IMR-90 (cell line): Measurements from ENCODE around the gene SLC34A3. TPM values are rescaled to one million over a fixed set of nuclear protein-coding genes. Genes with fewer than 3 reads are reported as not detected.

Experiments used
- ATAC-seq: fragments of 200-7000 bp; cut with Tn5 transposase; 2 replicates; pipeline ENCODE4 v1.9.1; 2020; ENCODE audit warnings: low read depth, mild to moderate bottlenecking, moderate library complexity
- BruUV-seq: library from RNA; stranded (reverse); fragments of 400-500 nt; replicated peaks from 2 replicates; lab custom pipeline; 2021; lab: Mats Ljungman, UMichigan
- CTCF ChIA-PET: fragments of 300-600 bp; formaldehyde crosslinking; extraction: SDS; loops from one replicate; lab custom pipeline; 2021; ENCODE audit warnings: antibody characterized with exemption; lab: Yijun Ruan, JAX
- POLR2A ChIA-PET: fragments of 300-600 bp; sonication (Branson Sonifier 250); formaldehyde crosslinking; loops from one replicate; lab custom pipeline; 2022; ENCODE audit warnings: antibody characterized with exemption; ENCODE audit not compliant: unreplicated experiment; lab: Charles Lee
- DNase-seq: peaks from one replicate; pipeline ENCODE4 v3.0.0; 2013
- H2AFZ ChIP-seq: replicated peaks from 2 replicates; pipeline ENCODE3; 2013; ENCODE audit warnings: low read length, mild to moderate bottlenecking; ENCODE audit not compliant: poor library complexity
- H2AK5ac ChIP-seq: 2 replicates; pipeline ENCODE4 v1.6.1; 2013; ENCODE audit warnings: low read depth, low read length, inconsistent platforms
- H2AK9ac ChIP-seq: replicated peaks from 2 replicates; pipeline ENCODE3; 2013; ENCODE audit warnings: mild to moderate bottlenecking, low read depth, low read length, moderate library complexity; ENCODE audit not compliant: poor library complexity
- H2BK120ac ChIP-seq: 2 replicates; pipeline ENCODE4 v1.6.1; 2013; ENCODE audit warnings: low read depth, low read length, inconsistent platforms
- H2BK15ac ChIP-seq: 3 replicates; pipeline ENCODE4 v1.6.1; 2013; ENCODE audit warnings: low read depth, low read length, inconsistent platforms
- H2BK20ac ChIP-seq: 2 replicates; pipeline ENCODE4 v1.6.1; 2013; ENCODE audit warnings: low read depth, mild to moderate bottlenecking, inconsistent platforms, low read length, moderate library complexity
- H2BK5ac ChIP-seq: 2 replicates; pipeline ENCODE4 v1.6.1; 2013; ENCODE audit warnings: mild to moderate bottlenecking, low read depth, low read length, inconsistent platforms; ENCODE audit not compliant: poor library complexity, severe bottlenecking
- H3K14ac ChIP-seq: replicated peaks from 2 replicates; pipeline ENCODE4 v1.6.1; 2013; ENCODE audit warnings: low read depth, low read length, inconsistent platforms
- H3K18ac ChIP-seq: 2 replicates; pipeline ENCODE4 v1.6.1; 2013; ENCODE audit warnings: low read depth, low read length, control low read depth
- H3K23ac ChIP-seq: 2 replicates; pipeline ENCODE4 v1.6.1; 2013; ENCODE audit warnings: low read depth, low read length, inconsistent platforms
- H3K27ac ChIP-seq: 2 replicates; pipeline ENCODE4 v1.5.1; 2013; ENCODE audit warnings: mild to moderate bottlenecking, control low read depth, low read length; ENCODE audit not compliant: insufficient read depth
- H3K27me3 ChIP-seq: 2 replicates; pipeline ENCODE4 v1.6.1; 2013; ENCODE audit warnings: low read length; ENCODE audit not compliant: control insufficient read depth, insufficient read depth
- H3K36me3 ChIP-seq: 2 replicates; pipeline ENCODE4 v1.6.1; 2013; ENCODE audit warnings: low read length, mixed read lengths; ENCODE audit not compliant: control insufficient read depth, insufficient read depth
- H3K4ac ChIP-seq: 2 replicates; pipeline ENCODE4 v1.6.1; 2013; ENCODE audit warnings: low read depth, low read length, inconsistent platforms
- H3K4me1 ChIP-seq: 2 replicates; pipeline ENCODE4 v1.6.1; 2013; ENCODE audit warnings: low read length, mixed read lengths; ENCODE audit not compliant: control insufficient read depth, insufficient read depth
- H3K4me2 ChIP-seq: 2 replicates; pipeline ENCODE4 v1.6.1; 2013; ENCODE audit warnings: low read depth, mild to moderate bottlenecking, control low read depth, low read length, moderate library complexity
- H3K4me3 ChIP-seq: 2 replicates; pipeline ENCODE4 v1.5.1; 2013; ENCODE audit warnings: low read depth, mild to moderate bottlenecking, control low read depth, low read length, moderate library complexity; ENCODE audit not compliant: insufficient read depth
- H3K56ac ChIP-seq: 2 replicates; pipeline ENCODE4 v1.6.1; 2013; ENCODE audit warnings: low read length, inconsistent platforms; ENCODE audit not compliant: insufficient read depth; ENCODE audit errors: extremely low read depth
- H3K79me1 ChIP-seq, 2 experiments: 2 replicates each; pipeline ENCODE4 v1.6.1; 2013; ENCODE audit warnings: low read length in 2 of 2, inconsistent platforms in 1 of 2, low read depth in 1 of 2
- H3K9ac ChIP-seq: 2 replicates; pipeline ENCODE4 v1.6.1; 2013; ENCODE audit warnings: low read depth, low read length, control low read depth
- H3K9me1 ChIP-seq: 2 replicates; pipeline ENCODE4 v1.6.1; 2013; ENCODE audit warnings: low read length, inconsistent platforms; ENCODE audit not compliant: insufficient read depth
- H3K9me3 ChIP-seq: 2 replicates; pipeline ENCODE4 v1.6.1; 2013; ENCODE audit warnings: low read length; ENCODE audit not compliant: control insufficient read depth, insufficient read depth
- H4K20me1 ChIP-seq: 2 replicates; pipeline ENCODE4 v1.6.1; 2013; ENCODE audit warnings: low read length, inconsistent platforms; ENCODE audit not compliant: insufficient read depth
- H4K5ac ChIP-seq: 2 replicates; pipeline ENCODE4 v1.6.1; 2013; ENCODE audit warnings: mild to moderate bottlenecking, low read depth, low read length, control low read depth
- H4K8ac ChIP-seq, 2 experiments: 2 replicates each; pipeline ENCODE4 v1.6.1; 2013; ENCODE audit warnings: low read depth in 2 of 2, low read length in 2 of 2, control low read depth in 1 of 2, inconsistent platforms in 1 of 2
- H4K91ac ChIP-seq: 2 replicates; pipeline ENCODE4 v1.6.1; 2013; ENCODE audit warnings: low read depth, low read length, inconsistent platforms; ENCODE audit not compliant: insufficient read depth
- BHLHE40 ChIP-seq: fragments of 150-350 bp; IDR thresholded peaks from 2 replicates; pipeline ENCODE4 v1.6.1; 2016; ENCODE audit warnings: mild to moderate bottlenecking, low read depth, low read length
- CEBPB ChIP-seq: IDR thresholded peaks from 2 replicates; pipeline ENCODE4 v1.6.1; 2012; ENCODE audit warnings: low read depth, low read length, improper control_type of control experiment
- CHD1 ChIP-seq: IDR thresholded peaks from 2 replicates; pipeline ENCODE4 v1.6.1; 2012; ENCODE audit warnings: low read depth, low read length, improper control_type of control experiment
- FOS ChIP-seq: fragments of 150-350 bp; IDR thresholded peaks from 2 replicates; pipeline ENCODE4 v1.6.1; 2016; ENCODE audit warnings: low read depth, low read length
- MAFK ChIP-seq: IDR thresholded peaks from 2 replicates; pipeline ENCODE4 v1.6.1; 2012; ENCODE audit warnings: low read depth, low read length, improper control_type of control experiment
- MAZ ChIP-seq: IDR thresholded peaks from 2 replicates; pipeline ENCODE4 v1.6.1; 2012; ENCODE audit warnings: low read depth, mild to moderate bottlenecking, low read length, improper control_type of control experiment, moderate library complexity, borderline replicate concordance
- MXI1 ChIP-seq: IDR thresholded peaks from 2 replicates; pipeline ENCODE4 v1.6.1; 2012; ENCODE audit warnings: low read depth, mild to moderate bottlenecking, low read length, moderate library complexity, borderline replicate concordance
- NFE2L2 ChIP-seq: fragments of 150-350 bp; IDR thresholded peaks from 2 replicates; pipeline ENCODE4 v1.6.1; 2016; ENCODE audit warnings: low read depth, mild to moderate bottlenecking, low read length
- POLR2A ChIP-seq: IDR thresholded peaks from 2 replicates; pipeline ENCODE4 v1.6.1; 2012; ENCODE audit warnings: mild to moderate bottlenecking, low read depth, low read length
- RAD21 ChIP-seq: IDR thresholded peaks from 2 replicates; pipeline ENCODE4 v1.6.1; 2012; ENCODE audit warnings: low read length, improper control_type of control experiment
- RCOR1 ChIP-seq: IDR thresholded peaks from 2 replicates; pipeline ENCODE4 v1.6.1; 2012; ENCODE audit warnings: mild to moderate bottlenecking, low read length, improper control_type of control experiment; ENCODE audit not compliant: insufficient replicate concordance
- RFX5 ChIP-seq: IDR thresholded peaks from 2 replicates; pipeline ENCODE4 v1.8.0; 2012; ENCODE audit warnings: low read depth, mild to moderate bottlenecking, low read length, moderate library complexity
- SMC3 ChIP-seq: fragments of 150-350 bp; IDR thresholded peaks from 2 replicates; pipeline ENCODE4 v1.6.1; 2016; ENCODE audit warnings: low read depth, mild to moderate bottlenecking, antibody characterized with exemption, low read length, moderate library complexity
- WGBS, 2 experiments: methylation state at CpG; one replicate each; pipeline versions ENCODE4 v1.1.5 to v1.1.7; 2013; ENCODE audit warnings: missing lambda C conversion rate in 2 of 2; ENCODE audit not compliant: insufficient read length in 1 of 2; ENCODE audit errors: extremely low coverage in 2 of 2; 5-methylcytosine and 5-hydroxymethylcytosine counted together
- dilution Hi-C: fragments of 300-500 bp; cut with HindIII; formaldehyde crosslinking; loops from one replicate; pipeline ENCODE4 v1.14.3; 2018; ENCODE audit warnings: low sequenced_read_pairs; ENCODE audit not compliant: unreplicated experiment
- in situ Hi-C: fragments of 300-500 bp; cut with MboI; formaldehyde crosslinking; loops from 3 replicates; pipeline ENCODE4 v1.14.3; 2019; ENCODE audit warnings: low sequenced_read_pairs, inconsistent platforms, mixed read lengths
- intact Hi-C: fragments of 100-400 bp; cut with micrococcal nuclease; formaldehyde crosslinking; loops from 2 replicates; pipeline ENCODE4 v1.10.0; 2022
- polyA plus RNA-seq, 3 experiments: library from polyadenylated mRNA; depleted of rRNA; stranded (reverse); fragments of >200 nt; gene quantifications; 2 replicates each; pipeline ENCODE4 v1.2.3, GENCODE V29; 2012; ENCODE audit warnings: low replicate concordance in 1 of 3
- total RNA-seq: library from RNA; depleted of rRNA; stranded (reverse); fragments of >200 nt; gene quantifications from 2 replicates; pipeline ENCODE4 v1.2.3, GENCODE V29; 2012
- TF ChIP-seq, protein P1 (sequence below): fragments of 150-350 bp; IDR thresholded peaks from 2 replicates; pipeline ENCODE4 v1.6.1; 2017; ENCODE audit warnings: mild to moderate bottlenecking, antibody characterized with exemption, low read length, low read depth
- TF ChIP-seq, protein P2 (sequence below): conservative IDR thresholded peaks from 2 replicates; pipeline ENCODE4 v1.5.1; 2012; ENCODE audit warnings: mild to moderate bottlenecking, low read depth, low read length, improper control_type of control experiment
- TF ChIP-seq, protein P3 (sequence below): fragments of 150-350 bp; IDR thresholded peaks from 2 replicates; pipeline ENCODE4 v1.6.1; 2016; ENCODE audit warnings: low read depth, mild to moderate bottlenecking, low read length, moderate library complexity, borderline replicate concordance

SLC34A3 gene
- total and polyA plus RNA-seq, 2 of the 4 experiments (the other 2 are of a cell fraction), result not detected

DNA sequence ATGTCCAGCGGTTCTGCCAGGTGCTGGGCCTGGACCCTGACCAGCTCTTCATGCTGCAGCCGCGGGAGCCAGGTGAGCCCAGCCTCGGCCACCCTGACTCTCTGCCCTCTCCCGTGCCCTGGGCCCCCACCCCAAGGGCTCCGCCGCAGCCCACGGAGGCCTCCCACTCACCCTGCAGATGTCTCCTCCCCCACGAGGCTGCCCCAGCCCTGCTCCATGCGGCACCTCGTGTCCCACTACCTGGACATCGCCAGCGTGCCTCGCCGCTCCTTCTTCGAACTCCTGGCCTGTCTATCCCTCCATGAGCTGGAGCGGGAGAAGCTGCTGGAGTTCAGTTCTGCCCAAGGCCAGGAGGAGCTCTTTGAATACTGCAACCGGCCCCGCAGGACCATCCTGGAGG, 16.1 kb upstream of the SLC34A3 start:
- no peak overlapping the region for H4K8ac ChIP-seq
- no peak overlapping the region for H4K5ac ChIP-seq
- peaks cover 3% of the 10 kb centered on the region; the same call in 1 of the 2 replicates for H3K9me1 ChIP-seq
- no peak overlapping the region for H3K27ac ChIP-seq
- ATAC-seq (no peak), DNase-seq (no peak)
- ChIA-PET CTCF (no interaction called here), POLR2A (no interaction called here)
- H2BK120ac ChIP-seq, result no peak overlapping the region
- 94% methylated on average over 12 of the region's 19 CpGs; no CpG with 5 or more reads in 1 of the 2 experiments for WGBS, 2 experiments
- H3K56ac ChIP-seq, result no peak overlapping the region
- peaks cover 0 to 6% of the 10 kb centered on the region in 2 experiments; a peak in 1 of 4 replicates for H3K79me1 ChIP-seq
- H3K36me3 ChIP-seq, result peaks cover 19% of the 10 kb centered on the region
- no peak overlapping the region for H2BK20ac ChIP-seq
- H4K91ac ChIP-seq, result no peak overlapping the region
- no peak overlapping the region for H3K14ac ChIP-seq
- no peak overlapping the region for H3K9ac ChIP-seq
- in situ Hi-C loops, result no loop called here
- no peak overlapping the region for H2BK5ac ChIP-seq
- no peaks in the 10 kb centered on the region for H4K20me1 ChIP-seq
- H3K4me2 ChIP-seq, result no peak overlapping the region
- H2AK5ac ChIP-seq, result no peak overlapping the region
- peaks cover 6% of the 10 kb centered on the region for H3K4me1 ChIP-seq
- H3K23ac ChIP-seq, result no peak overlapping the region
- H3K4ac ChIP-seq, result no peak overlapping the region
- no peak overlapping the region for H3K4me3 ChIP-seq
- H2BK15ac ChIP-seq, result no peak overlapping the region
- H3K9me3 ChIP-seq, result no peaks in the 10 kb centered on the region
- BruUV-seq, result no TSS peak
- no peak overlapping the region for H3K18ac ChIP-seq
- no peak for TF ChIP-seq MAFK
- TF ChIP-seq CEBPB, result no peak
- TF ChIP-seq RCOR1, result no peak
- TF ChIP-seq MXI1, result no peak
- no peak for TF ChIP-seq BHLHE40
- TF ChIP-seq POLR2A, result no peak
- TF ChIP-seq RFX5, result no peak
- no peak for TF ChIP-seq NFE2L2
- TF ChIP-seq CHD1, result no peak
- TF ChIP-seq RAD21, result no peak
- no peak for TF ChIP-seq MAZ
- TF ChIP-seq, protein P1, sequence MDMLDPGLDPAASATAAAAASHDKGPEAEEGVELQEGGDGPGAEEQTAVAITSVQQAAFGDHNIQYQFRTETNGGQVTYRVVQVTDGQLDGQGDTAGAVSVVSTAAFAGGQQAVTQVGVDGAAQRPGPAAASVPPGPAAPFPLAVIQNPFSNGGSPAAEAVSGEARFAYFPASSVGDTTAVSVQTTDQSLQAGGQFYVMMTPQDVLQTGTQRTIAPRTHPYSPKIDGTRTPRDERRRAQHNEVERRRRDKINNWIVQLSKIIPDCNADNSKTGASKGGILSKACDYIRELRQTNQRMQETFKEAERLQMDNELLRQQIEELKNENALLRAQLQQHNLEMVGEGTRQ, result no peak
- no peak for TF ChIP-seq SMC3
- TF ChIP-seq, protein P2, sequence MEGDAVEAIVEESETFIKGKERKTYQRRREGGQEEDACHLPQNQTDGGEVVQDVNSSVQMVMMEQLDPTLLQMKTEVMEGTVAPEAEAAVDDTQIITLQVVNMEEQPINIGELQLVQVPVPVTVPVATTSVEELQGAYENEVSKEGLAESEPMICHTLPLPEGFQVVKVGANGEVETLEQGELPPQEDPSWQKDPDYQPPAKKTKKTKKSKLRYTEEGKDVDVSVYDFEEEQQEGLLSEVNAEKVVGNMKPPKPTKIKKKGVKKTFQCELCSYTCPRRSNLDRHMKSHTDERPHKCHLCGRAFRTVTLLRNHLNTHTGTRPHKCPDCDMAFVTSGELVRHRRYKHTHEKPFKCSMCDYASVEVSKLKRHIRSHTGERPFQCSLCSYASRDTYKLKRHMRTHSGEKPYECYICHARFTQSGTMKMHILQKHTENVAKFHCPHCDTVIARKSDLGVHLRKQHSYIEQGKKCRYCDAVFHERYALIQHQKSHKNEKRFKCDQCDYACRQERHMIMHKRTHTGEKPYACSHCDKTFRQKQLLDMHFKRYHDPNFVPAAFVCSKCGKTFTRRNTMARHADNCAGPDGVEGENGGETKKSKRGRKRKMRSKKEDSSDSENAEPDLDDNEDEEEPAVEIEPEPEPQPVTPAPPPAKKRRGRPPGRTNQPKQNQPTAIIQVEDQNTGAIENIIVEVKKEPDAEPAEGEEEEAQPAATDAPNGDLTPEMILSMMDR, result no peak
- TF ChIP-seq FOS, result no peak
- TF ChIP-seq, protein P3, sequence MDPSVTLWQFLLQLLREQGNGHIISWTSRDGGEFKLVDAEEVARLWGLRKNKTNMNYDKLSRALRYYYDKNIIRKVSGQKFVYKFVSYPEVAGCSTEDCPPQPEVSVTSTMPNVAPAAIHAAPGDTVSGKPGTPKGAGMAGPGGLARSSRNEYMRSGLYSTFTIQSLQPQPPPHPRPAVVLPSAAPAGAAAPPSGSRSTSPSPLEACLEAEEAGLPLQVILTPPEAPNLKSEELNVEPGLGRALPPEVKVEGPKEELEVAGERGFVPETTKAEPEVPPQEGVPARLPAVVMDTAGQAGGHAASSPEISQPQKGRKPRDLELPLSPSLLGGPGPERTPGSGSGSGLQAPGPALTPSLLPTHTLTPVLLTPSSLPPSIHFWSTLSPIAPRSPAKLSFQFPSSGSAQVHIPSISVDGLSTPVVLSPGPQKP, result no peak
- no peak overlapping the region for H2AK9ac ChIP-seq
- intact Hi-C loops, result no loop called here
- no peaks in the 10 kb centered on the region for H3K27me3 ChIP-seq
- dilution Hi-C loops, result no loop called here
- no peak overlapping the region for H2AFZ ChIP-seq
